ENCODE results near the gene GM2A. TPM values are rescaled to one million over a fixed set of nuclear protein-coding genes. Genes with fewer than 3 reads are reported as not detected.
"Not testable (repeated sequence)": the region's sequence is repeated elsewhere in the genome, so short reads cannot be mapped to it uniquely, and the experiment has no call there.

Gene GM2A
- polyA plus RNA-seq, 5 donors, result 29.6 to 39.3 (median 33.3) TPM

GRCh38 chr5:151284392-151284967 is 31.5 kb downstream of the GM2A start:
- no peak for DNase-seq

GRCh38 chr5:151285683-151286082 is 32.7 kb downstream of the GM2A start:
- DNase-seq, result no peak

- no peak for DNase-seq
Measured at GRCh38 chr5:151286246-151286645, 33.3 kb downstream of the GM2A start.

GRCh38 chr5:151288180-151288579 is 35.2 kb downstream of the GM2A start:
- no peak for DNase-seq

- DNase-seq, result no peak
Measured at GRCh38 chr5:151293624-151294023, 40.6 kb downstream of the GM2A start.

- no peak for DNase-seq
Measured at GRCh38 chr5:151295138-151295537, 42.2 kb downstream of the GM2A start.

- DNase-seq, result no peak
Measured at GRCh38 chr5:151295791-151296477, 42.9 kb downstream of the GM2A start.

GRCh38 chr5:151296478-151296830 is 43.5 kb downstream of the GM2A start:
- DNase-seq, result no peak

GRCh38 chr5:151296974-151297373 is 44.0 kb downstream of the GM2A start:
- no peak for DNase-seq

- no peak for DNase-seq
Measured at GRCh38 chr5:151298063-151298855, 45.3 kb downstream of the GM2A start.

- DNase-seq, result no peak
Measured at GRCh38 chr5:151303666-151304065, 50.7 kb downstream of the GM2A start, which contains the start of gene SLC36A3. TSS of gene SLC36A3 (minus strand) at chr5:151303766. CDS start at chr5:151303354, 412 bp downstream.

GRCh38 chr5:151309266-151309665 is 56.3 kb downstream of the GM2A start:
- DNase-seq, result not testable (repeated sequence)

GRCh38 chr5:151309821-151310220 is 56.8 kb downstream of the GM2A start:
- DNase-seq, result not testable (repeated sequence)

- DNase-seq, result no peak
Measured at GRCh38 chr5:151310932-151311331, 57.9 kb downstream of the GM2A start.

GRCh38 chr5:151312756-151313324 is 59.9 kb downstream of the GM2A start:
- no peak for DNase-seq

- no peak for DNase-seq
Measured at GRCh38 chr5:151313357-151313756, 60.4 kb downstream of the GM2A start.

GRCh38 chr5:151315998-151316597 is 63.1 kb downstream of the GM2A start:
- peak; percentile 37 to 62 for DNase-seq

- no peak for DNase-seq
Measured at GRCh38 chr5:151317871-151318270, 64.9 kb downstream of the GM2A start.

- peak in 1 of 2 donors; percentile 16 for DNase-seq
Measured at GRCh38 chr5:151318850-151319732, 66.1 kb downstream of the GM2A start.
